ENCODE results near the gene TYK2. TPM values are rescaled to one million over a fixed set of nuclear protein-coding genes. Genes with fewer than 3 reads are reported as not detected.
"Not testable (repeated sequence)": the region's sequence is repeated elsewhere in the genome, so short reads cannot be mapped to it uniquely, and the experiment has no call there.

Gene TYK2
- total and polyA plus RNA-seq, 4 donors = 47.9 to 63.1 (median 59.6) TPM

DNA sequence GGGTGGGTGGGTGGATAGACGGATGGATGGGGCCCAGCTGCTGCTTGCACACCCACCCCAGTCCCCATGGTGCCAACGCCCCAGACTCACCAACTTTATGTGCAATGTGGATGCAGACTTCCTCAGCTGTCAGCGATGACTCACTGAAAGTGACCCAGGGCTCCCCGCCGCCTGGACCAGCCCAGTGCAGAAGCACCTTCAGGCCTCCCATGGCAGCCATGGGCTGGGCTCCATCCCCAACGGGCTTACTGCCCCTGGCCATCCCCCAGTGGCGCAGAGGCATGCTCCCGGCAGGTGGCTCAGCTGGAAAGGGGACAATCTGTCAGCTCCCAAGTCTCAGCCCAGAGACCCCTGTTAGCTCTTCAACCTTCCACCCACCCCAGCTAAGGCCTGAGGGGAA is 2.2 kb downstream of the TYK2 start:
- peaks cover 3 to 10% (median 3%) of the 10 kb centered on the region in 4 donors for H3K36me3 ChIP-seq (ENCODE audit: control insufficient read depth in 4 of 4, insufficient read depth in 3 of 4, low read depth in 1 of 4, low read length in 3 of 4)
- H3K9ac ChIP-seq (ENCODE audit: low read depth in 1 of 2, low read length in 2 of 2) = no peak overlapping the region
- no peak for DNase-seq (ENCODE audit: low spot score)
- TF ChIP-seq FOXA1 (IDR thresholded peaks at IDR 0.05) (no peak), EGR1 (IDR thresholded peaks at IDR 0.05; ENCODE audit: low read depth in 2 of 2) (no peak), HNF4G (IDR thresholded peaks at IDR 0.05) (no peak), JUND (IDR thresholded peaks at IDR 0.05) (no peak), ZBTB33 (IDR thresholded peaks at IDR 0.05) (no peak), TAF1 (conservative IDR thresholded peaks at IDR 0.05) (no peak), RAD21 (IDR thresholded peaks at IDR 0.05) (no peak), SP1 (IDR thresholded peaks at IDR 0.05) (no peak), RXRA (IDR thresholded peaks at IDR 0.05) (no peak), YY1 (IDR thresholded peaks at IDR 0.05) (no peak)
- TF ChIP-seq, protein P1, sequence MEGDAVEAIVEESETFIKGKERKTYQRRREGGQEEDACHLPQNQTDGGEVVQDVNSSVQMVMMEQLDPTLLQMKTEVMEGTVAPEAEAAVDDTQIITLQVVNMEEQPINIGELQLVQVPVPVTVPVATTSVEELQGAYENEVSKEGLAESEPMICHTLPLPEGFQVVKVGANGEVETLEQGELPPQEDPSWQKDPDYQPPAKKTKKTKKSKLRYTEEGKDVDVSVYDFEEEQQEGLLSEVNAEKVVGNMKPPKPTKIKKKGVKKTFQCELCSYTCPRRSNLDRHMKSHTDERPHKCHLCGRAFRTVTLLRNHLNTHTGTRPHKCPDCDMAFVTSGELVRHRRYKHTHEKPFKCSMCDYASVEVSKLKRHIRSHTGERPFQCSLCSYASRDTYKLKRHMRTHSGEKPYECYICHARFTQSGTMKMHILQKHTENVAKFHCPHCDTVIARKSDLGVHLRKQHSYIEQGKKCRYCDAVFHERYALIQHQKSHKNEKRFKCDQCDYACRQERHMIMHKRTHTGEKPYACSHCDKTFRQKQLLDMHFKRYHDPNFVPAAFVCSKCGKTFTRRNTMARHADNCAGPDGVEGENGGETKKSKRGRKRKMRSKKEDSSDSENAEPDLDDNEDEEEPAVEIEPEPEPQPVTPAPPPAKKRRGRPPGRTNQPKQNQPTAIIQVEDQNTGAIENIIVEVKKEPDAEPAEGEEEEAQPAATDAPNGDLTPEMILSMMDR (IDR thresholded peaks at IDR 0.05; ENCODE audit: low read depth, low read length, missing input control) = no peak
- TF ChIP-seq, protein P2, sequence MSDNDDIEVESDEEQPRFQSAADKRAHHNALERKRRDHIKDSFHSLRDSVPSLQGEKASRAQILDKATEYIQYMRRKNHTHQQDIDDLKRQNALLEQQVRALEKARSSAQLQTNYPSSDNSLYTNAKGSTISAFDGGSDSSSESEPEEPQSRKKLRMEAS (IDR thresholded peaks at IDR 0.05) = no peak
- H3K9me3 ChIP-seq (ENCODE audit: control insufficient read depth in 4 of 4, low read length in 3 of 4) = no peaks in the 10 kb centered on the region
- no peaks in the 10 kb centered on the region for H3K27me3 ChIP-seq (ENCODE audit: control insufficient read depth in 4 of 4, insufficient read depth in 4 of 4, low read length in 3 of 4)
- peaks cover 3 to 11% (median 8%) of the 10 kb centered on the region in 4 donors for H3K4me1 ChIP-seq (ENCODE audit: control insufficient read depth in 4 of 4, insufficient read depth in 4 of 4, low read length in 3 of 4)
- no peak overlapping the region for H3K4me3 ChIP-seq (ENCODE audit: low read depth in 1 of 3, low read length in 3 of 3)
- WGBS = 97% methylated on average over 8 of the region's 8 CpGs
- H3K27ac ChIP-seq (ENCODE audit: low read depth in 1 of 2, low read length in 2 of 2) = no peak overlapping the region

GRCh38 chr19:10377140-10377640 is 3.2 kb downstream of the TYK2 start:
- not testable (repeated sequence) for H3K9ac ChIP-seq (ENCODE audit: low read depth in 1 of 2, low read length in 2 of 2); H3K27me3 ChIP-seq (ENCODE audit: control insufficient read depth in 4 of 4, insufficient read depth in 4 of 4, low read length in 3 of 4); H3K4me3 ChIP-seq (ENCODE audit: low read depth in 1 of 3, low read length in 3 of 3); H3K27ac ChIP-seq (ENCODE audit: low read depth in 1 of 2, low read length in 2 of 2); H3K9me3 ChIP-seq (ENCODE audit: control insufficient read depth in 4 of 4, low read length in 3 of 4); DNase-seq (ENCODE audit: low spot score)
- H3K4me1 ChIP-seq (ENCODE audit: control insufficient read depth in 4 of 4, insufficient read depth in 4 of 4, low read length in 3 of 4) = peaks cover 3 to 11% (median 8%) of the 10 kb centered on the region in 4 donors
- H3K36me3 ChIP-seq (ENCODE audit: control insufficient read depth in 4 of 4, insufficient read depth in 3 of 4, low read depth in 1 of 4, low read length in 3 of 4) = peaks cover 3 to 10% (median 3%) of the 10 kb centered on the region in 4 donors
- WGBS = 93% methylated on average over 2 of the region's 2 CpGs

DNA sequence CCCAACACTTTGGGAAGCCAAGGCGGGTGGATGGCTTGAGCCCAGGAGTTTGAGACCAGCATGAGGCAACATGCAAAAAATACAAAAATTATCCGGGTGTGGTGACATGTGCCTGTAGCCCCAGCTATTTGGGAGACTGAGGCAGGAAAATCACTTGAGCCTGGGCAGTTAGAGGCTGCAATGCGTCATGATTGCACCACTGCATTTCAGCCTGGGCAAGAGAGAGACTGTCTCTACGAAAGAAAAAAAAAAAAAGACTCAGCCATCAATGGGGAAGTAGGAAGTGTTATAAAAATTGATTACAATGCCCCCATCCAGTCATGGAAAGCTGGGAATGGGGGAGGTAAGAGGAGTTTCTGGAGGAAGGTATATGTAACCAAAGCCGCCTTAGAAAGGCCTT is 5.4 kb downstream of the TYK2 start:
- Histone ChIP-seq H3K9me3 (ENCODE audit: control insufficient read depth in 4 of 4, low read length in 3 of 4) (no peaks in the 10 kb centered on the region), H3K4me1 (ENCODE audit: control insufficient read depth in 4 of 4, insufficient read depth in 4 of 4, low read length in 3 of 4) (peaks cover 3 to 6% (median 5%) of the 10 kb centered on the region in 4 donors), H3K36me3 (ENCODE audit: control insufficient read depth in 4 of 4, insufficient read depth in 3 of 4, low read depth in 1 of 4, low read length in 3 of 4) (peaks cover 3 to 13% (median 7%) of the 10 kb centered on the region in 4 donors), H3K27me3 (ENCODE audit: control insufficient read depth in 4 of 4, insufficient read depth in 4 of 4, low read length in 3 of 4) (no peaks in the 10 kb centered on the region), H3K4me3 (ENCODE audit: low read depth in 1 of 3, low read length in 3 of 3) (no peak overlapping the region), H3K27ac (ENCODE audit: low read depth in 1 of 2, low read length in 2 of 2) (no peak overlapping the region), H3K9ac (ENCODE audit: low read depth in 1 of 2, low read length in 2 of 2) (no peak overlapping the region)
- no peak for TF ChIP-seq ZBTB33 (IDR thresholded peaks at IDR 0.05)
- TF ChIP-seq SP1 (IDR thresholded peaks at IDR 0.05) = no peak
- TF ChIP-seq YY1 (IDR thresholded peaks at IDR 0.05) = no peak
- TF ChIP-seq RXRA (IDR thresholded peaks at IDR 0.05) = no peak
- no peak for TF ChIP-seq GABPA (IDR thresholded peaks at IDR 0.05 in 1 of 2, conservative IDR thresholded peaks at IDR 0.05 in 1 of 2)
- TF ChIP-seq FOXA1 (IDR thresholded peaks at IDR 0.05) = no peak
- no peak for TF ChIP-seq HNF4A (conservative IDR thresholded peaks at IDR 0.05)
- TF ChIP-seq, protein P1 (IDR thresholded peaks at IDR 0.05; ENCODE audit: low read depth, low read length, missing input control) = no peak
- no peak for TF ChIP-seq RAD21 (IDR thresholded peaks at IDR 0.05)
- no peak for TF ChIP-seq NR2F2 (IDR thresholded peaks at IDR 0.05)
- no peak for TF ChIP-seq HNF4G (IDR thresholded peaks at IDR 0.05)
- no peak for TF ChIP-seq JUND (IDR thresholded peaks at IDR 0.05)
- TF ChIP-seq, protein P2 (IDR thresholded peaks at IDR 0.05) = no peak
- no peak for DNase-seq (ENCODE audit: low spot score)
- 88% methylated on average over 5 of the region's 5 CpGs for WGBS

Measured in liver (tissue), 9 donors.